Measurements from ENCODE around the gene CRB1. TPM values are rescaled to one million over a fixed set of nuclear protein-coding genes. Genes with fewer than 3 reads are reported as not detected.

The CRB1 gene
- total RNA-seq, 1 experiment from 2014 or later, result 0.07 TPM

- no peak for DNase-seq (ENCODE audit: low read depth)
Measured at GRCh38 chr1:197343663-197344273, 75.7 kb downstream of the CRB1 start.

- DNase-seq (ENCODE audit: low read depth), result peak; percentile 78
Measured at GRCh38 chr1:197351821-197352440, 83.9 kb downstream of the CRB1 start.

- DNase-seq (ENCODE audit: low read depth), result no peak
Measured at GRCh38 chr1:197355248-197355995, 87.4 kb downstream of the CRB1 start.

- peak; percentile 72 for DNase-seq (ENCODE audit: low read depth)
Measured at GRCh38 chr1:197356723-197357533, 88.9 kb downstream of the CRB1 start.

GRCh38 chr1:197358959-197359358, 90.9 kb downstream of the CRB1 start:
- no peak for DNase-seq (ENCODE audit: low read depth)

- DNase-seq (ENCODE audit: low read depth), result no peak
Measured at GRCh38 chr1:197360068-197360467, 92.0 kb downstream of the CRB1 start.

- no peak for DNase-seq (ENCODE audit: low read depth)
Measured at GRCh38 chr1:197362871-197363270, 94.8 kb downstream of the CRB1 start.

GRCh38 chr1:197363855-197364254, 95.8 kb downstream of the CRB1 start:
- DNase-seq (ENCODE audit: low read depth), result no peak

- DNase-seq (ENCODE audit: low read depth), result no peak
Measured at GRCh38 chr1:197366996-197367395, 98.9 kb downstream of the CRB1 start.

- DNase-seq (ENCODE audit: low read depth), result no peak
Measured at GRCh38 chr1:197367627-197368026, 99.6 kb downstream of the CRB1 start.

GRCh38 chr1:197374428-197374827, 106.4 kb downstream of the CRB1 start:
- DNase-seq (ENCODE audit: low read depth), result no peak

GRCh38 chr1:197384471-197384870, 116.4 kb downstream of the CRB1 start:
- no peak for DNase-seq (ENCODE audit: low read depth)

GRCh38 chr1:197388801-197389200, 120.7 kb downstream of the CRB1 start:
- DNase-seq (ENCODE audit: low read depth), result peak; percentile 39

GRCh38 chr1:197390856-197391255, 122.8 kb downstream of the CRB1 start:
- DNase-seq (ENCODE audit: low read depth), result no peak

GRCh38 chr1:197391303-197392226, 123.5 kb downstream of the CRB1 start:
- DNase-seq (ENCODE audit: low read depth), result peak; percentile 40

- DNase-seq (ENCODE audit: low read depth), result peak; percentile 13
Measured at GRCh38 chr1:197392541-197392940, 124.5 kb downstream of the CRB1 start.

GRCh38 chr1:197393105-197393504, 125.1 kb downstream of the CRB1 start:
- DNase-seq (ENCODE audit: low read depth), result peak; percentile 30

- no peak for DNase-seq (ENCODE audit: low read depth)
Measured at GRCh38 chr1:197393772-197394171, 125.7 kb downstream of the CRB1 start.

- DNase-seq (ENCODE audit: low read depth), result peak; percentile 24
Measured at GRCh38 chr1:197394831-197395608, 127.0 kb downstream of the CRB1 start.

GRCh38 chr1:197397895-197398294, 129.8 kb downstream of the CRB1 start:
- no peak for DNase-seq (ENCODE audit: low read depth)

All from M059J (cell line).